Mesenchymal stem cell (in vitro differentiated cells and primary cell): ENCODE measurements around the gene CEP19.
A peak's percentile ranks its signal among the peaks of the same experiment; 100 is the strongest.

Experiments
- DNase-seq: peaks from one replicate; pipeline ENCODE4 v3.0.0-alpha.2; 2013
- H2AFZ ChIP-seq: one replicate; pipeline ENCODE4 v1.6.1; 2013; ENCODE audit warnings: low read depth, mild to moderate bottlenecking, control low read depth, inconsistent platforms, low read length, moderate library complexity
- H2AK5ac ChIP-seq: 2 replicates; pipeline ENCODE4 v1.6.1; 2013; ENCODE audit warnings: low read length, moderate library complexity, mild to moderate bottlenecking, inconsistent platforms; ENCODE audit not compliant: severe bottlenecking
- H2BK120ac ChIP-seq: one replicate; pipeline ENCODE4 v1.6.1; 2013; ENCODE audit warnings: low read depth, mild to moderate bottlenecking, inconsistent platforms, low read length, moderate library complexity
- H2BK12ac ChIP-seq, 2 experiments: one replicate each; pipeline ENCODE4 v1.6.1; 2013; ENCODE audit warnings: inconsistent platforms in 2 of 2, low read length in 2 of 2, mild to moderate bottlenecking in 2 of 2, moderate library complexity in 2 of 2, control low read depth in 1 of 2
- H2BK15ac ChIP-seq: one replicate; pipeline ENCODE4 v1.6.1; 2013; ENCODE audit warnings: mild to moderate bottlenecking, low read depth, inconsistent platforms; ENCODE audit not compliant: poor library complexity, severe bottlenecking
- H2BK5ac ChIP-seq: 2 replicates; pipeline ENCODE4 v1.6.1; 2013; ENCODE audit warnings: low read depth, mild to moderate bottlenecking, low read length, control low read depth, inconsistent platforms; ENCODE audit not compliant: poor library complexity, severe bottlenecking
- H3K14ac ChIP-seq, 2 experiments: one replicate each; pipeline ENCODE4 v1.6.1; 2013; ENCODE audit warnings: inconsistent platforms in 2 of 2, low read length in 2 of 2, control low read depth in 1 of 2, mild to moderate bottlenecking in 1 of 2, moderate library complexity in 1 of 2
- H3K18ac ChIP-seq, 2 experiments: one replicate each; pipeline ENCODE4 v1.6.1; 2013; ENCODE audit warnings: inconsistent platforms in 2 of 2, low read length in 2 of 2, control low read depth in 1 of 2, low read depth in 1 of 2, mild to moderate bottlenecking in 1 of 2
- H3K23ac ChIP-seq, 2 experiments: one replicate each; pipeline ENCODE4 v1.6.1; 2013; ENCODE audit warnings: inconsistent platforms in 2 of 2, low read length in 2 of 2, mild to moderate bottlenecking in 2 of 2, moderate library complexity in 2 of 2, control low read depth in 1 of 2
- H3K27ac ChIP-seq: 2 replicates; pipeline ENCODE4 v1.5.1; 2013; ENCODE audit warnings: mild to moderate bottlenecking, moderate library complexity, low read length, control low read depth, inconsistent platforms; ENCODE audit not compliant: poor library complexity, severe bottlenecking
- H3K27me3 ChIP-seq, 2 experiments: 2 replicates each; pipeline versions ENCODE4 v1.6.1 to v1.7.0; 2013; ENCODE audit warnings: low read length in 2 of 2, mild to moderate bottlenecking in 2 of 2, moderate library complexity in 2 of 2, control low read depth in 1 of 2, inconsistent platforms in 1 of 2; ENCODE audit not compliant: control insufficient read depth in 1 of 2, insufficient read depth in 1 of 2
- H3K36me3 ChIP-seq, 2 experiments: 2 replicates each; pipeline versions ENCODE4 v1.6.1 to v1.7.0; 2013; ENCODE audit warnings: low read length in 2 of 2, control low read depth in 1 of 2, inconsistent platforms in 1 of 2, low read depth in 1 of 2, mild to moderate bottlenecking in 1 of 2; ENCODE audit not compliant: insufficient read depth in 2 of 2, control insufficient read depth in 1 of 2
- H3K4ac ChIP-seq, 2 experiments: one replicate each; pipeline ENCODE4 v1.6.1; 2013; ENCODE audit warnings: inconsistent platforms in 2 of 2, low read length in 2 of 2, mild to moderate bottlenecking in 2 of 2, moderate library complexity in 2 of 2, control low read depth in 1 of 2, low read depth in 1 of 2
- H3K4me1 ChIP-seq: 2 replicates; pipeline ENCODE4 v1.6.1; 2013; ENCODE audit warnings: low read depth, low read length, control low read depth; ENCODE audit not compliant: control insufficient read depth, insufficient read depth
- H3K4me2 ChIP-seq: 2 replicates; pipeline ENCODE4 v1.6.1; 2013; ENCODE audit warnings: low read length, mild to moderate bottlenecking, inconsistent platforms; ENCODE audit not compliant: poor library complexity, severe bottlenecking
- H3K4me3 ChIP-seq, 2 experiments: 2 replicates each; pipeline versions ENCODE4 v1.5.1 to v1.7.0; 2013; ENCODE audit warnings: low read length in 2 of 2, mild to moderate bottlenecking in 2 of 2, control low read depth in 1 of 2, low read depth in 1 of 2; ENCODE audit not compliant: insufficient read depth in 1 of 2
- H3K79me1 ChIP-seq: replicated peaks from 2 replicates; pipeline ENCODE4 v1.6.1; 2013; ENCODE audit warnings: mild to moderate bottlenecking, control low read depth, low read length, inconsistent platforms; ENCODE audit not compliant: poor library complexity, severe bottlenecking
- H3K9ac ChIP-seq: 2 replicates; pipeline ENCODE4 v1.7.0; 2013; ENCODE audit warnings: mild to moderate bottlenecking, low read length, moderate library complexity
- H3K9me3 ChIP-seq: 2 replicates; pipeline ENCODE4 v1.7.0; 2013; ENCODE audit warnings: mild to moderate bottlenecking, low read length; ENCODE audit not compliant: control insufficient read depth
- H4K8ac ChIP-seq: one replicate; pipeline ENCODE4 v1.6.1; 2013; ENCODE audit warnings: inconsistent platforms, mild to moderate bottlenecking, low read length, moderate library complexity
- H4K91ac ChIP-seq: one replicate; pipeline ENCODE4 v1.6.1; 2013; ENCODE audit warnings: mild to moderate bottlenecking, low read length, inconsistent platforms
- WGBS: methylation state at CpG from one replicate; pipeline ENCODE4 v1.1.7; 2013; ENCODE audit warnings: mixed read lengths; 5-methylcytosine and 5-hydroxymethylcytosine counted together

CEP19 gene

DNA sequence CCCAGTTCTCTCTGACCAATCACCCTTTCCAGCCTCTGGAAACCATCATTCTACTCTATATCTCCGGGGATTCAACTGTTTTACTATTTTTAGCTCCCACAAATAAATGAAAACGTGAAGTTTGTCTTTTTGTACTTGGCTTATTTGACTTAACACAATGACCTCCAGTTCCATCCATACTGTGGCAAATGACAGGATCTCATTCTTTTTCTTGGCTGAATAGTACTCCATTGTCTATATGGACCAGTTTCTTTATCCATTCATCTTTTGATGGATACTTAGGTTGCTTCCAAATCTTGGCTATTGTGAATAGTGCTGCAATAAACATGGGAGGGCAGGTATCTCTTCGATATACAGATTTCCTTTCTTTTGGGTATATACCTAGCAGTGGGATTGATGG lies 38.4 kb downstream of the CEP19 start:
- no peak overlapping the region for H3K14ac ChIP-seq
- no peak overlapping the region for H2BK5ac ChIP-seq
- peaks cover 12 to 18% of the 10 kb centered on the region in 2 experiments for H3K27me3 ChIP-seq
- H3K79me1 ChIP-seq = no peaks in the 10 kb centered on the region
- H3K27ac ChIP-seq = no peak overlapping the region
- no peak overlapping the region for H3K4me2 ChIP-seq
- no peak overlapping the region for H2BK12ac ChIP-seq
- no peaks in the 10 kb centered on the region for H3K36me3 ChIP-seq
- H4K8ac ChIP-seq = no peak overlapping the region
- H2BK120ac ChIP-seq = no peak overlapping the region
- no peak overlapping the region for H4K91ac ChIP-seq
- H3K9ac ChIP-seq = no peak overlapping the region
- H3K4me3 ChIP-seq = no peak overlapping the region
- no peaks in the 10 kb centered on the region for H3K9me3 ChIP-seq
- no peak overlapping the region for H3K18ac ChIP-seq
- H2AFZ ChIP-seq = no peak overlapping the region
- H3K23ac ChIP-seq = no peak overlapping the region
- WGBS = 90% methylated on average over 3 of the region's 3 CpGs
- H3K4me1 ChIP-seq = no peaks in the 10 kb centered on the region
- no peak overlapping the region for H3K4ac ChIP-seq
- no peak overlapping the region for H2BK15ac ChIP-seq
- no peak overlapping the region for H2AK5ac ChIP-seq
- DNase-seq = no peak

DNA sequence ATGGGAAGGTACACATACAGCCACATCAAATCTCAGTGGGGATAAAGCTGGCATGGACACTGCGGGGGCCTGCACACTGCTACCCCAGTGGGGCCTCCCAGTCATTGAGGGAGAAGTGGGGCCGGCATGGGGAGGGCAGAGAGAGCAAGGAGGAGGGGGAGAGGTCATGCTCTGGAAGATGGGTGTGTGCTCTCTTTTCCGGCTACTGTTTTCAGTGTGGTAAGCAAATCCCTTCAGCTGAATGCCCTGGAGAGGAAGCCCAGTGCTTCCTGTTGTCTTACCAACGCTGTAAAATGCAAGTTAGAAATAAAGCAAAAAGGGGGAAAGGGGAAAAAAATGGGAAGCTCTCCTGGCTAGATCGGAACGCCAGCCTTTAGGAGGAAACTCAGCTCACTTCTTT lies 41.7 kb downstream of the CEP19 start:
- H2BK12ac ChIP-seq = no peak overlapping the region
- H3K14ac ChIP-seq = no peak overlapping the region
- no peak overlapping the region for H3K23ac ChIP-seq
- H4K91ac ChIP-seq = peak overlapping the region; percentile 34
- no peak overlapping the region for H2BK5ac ChIP-seq
- H3K4me3 ChIP-seq = no peak overlapping the region
- H3K27ac ChIP-seq = no peak overlapping the region
- H3K36me3 ChIP-seq = no peaks in the 10 kb centered on the region
- 45% methylated on average over 6 of the region's 6 CpGs for WGBS
- no peak overlapping the region for H3K4me2 ChIP-seq
- H3K9me3 ChIP-seq = no peaks in the 10 kb centered on the region
- H4K8ac ChIP-seq = peak overlapping the region; percentile 81
- peak overlapping the region in 1 of 2 experiments; percentile 64 for H3K4ac ChIP-seq
- no peak overlapping the region for H2BK120ac ChIP-seq
- H2AFZ ChIP-seq = no peak overlapping the region
- H3K4me1 ChIP-seq = peaks cover 4% of the 10 kb centered on the region
- H3K9ac ChIP-seq = no peak overlapping the region
- no peak overlapping the region for H2AK5ac ChIP-seq
- H3K79me1 ChIP-seq = no peaks in the 10 kb centered on the region
- H3K18ac ChIP-seq = peak overlapping the region in 1 of 2 experiments; percentile 37
- H3K27me3 ChIP-seq = peaks cover 0 to 6% of the 10 kb centered on the region in 2 experiments
- DNase-seq = no peak
- H2BK15ac ChIP-seq = no peak overlapping the region

DNA sequence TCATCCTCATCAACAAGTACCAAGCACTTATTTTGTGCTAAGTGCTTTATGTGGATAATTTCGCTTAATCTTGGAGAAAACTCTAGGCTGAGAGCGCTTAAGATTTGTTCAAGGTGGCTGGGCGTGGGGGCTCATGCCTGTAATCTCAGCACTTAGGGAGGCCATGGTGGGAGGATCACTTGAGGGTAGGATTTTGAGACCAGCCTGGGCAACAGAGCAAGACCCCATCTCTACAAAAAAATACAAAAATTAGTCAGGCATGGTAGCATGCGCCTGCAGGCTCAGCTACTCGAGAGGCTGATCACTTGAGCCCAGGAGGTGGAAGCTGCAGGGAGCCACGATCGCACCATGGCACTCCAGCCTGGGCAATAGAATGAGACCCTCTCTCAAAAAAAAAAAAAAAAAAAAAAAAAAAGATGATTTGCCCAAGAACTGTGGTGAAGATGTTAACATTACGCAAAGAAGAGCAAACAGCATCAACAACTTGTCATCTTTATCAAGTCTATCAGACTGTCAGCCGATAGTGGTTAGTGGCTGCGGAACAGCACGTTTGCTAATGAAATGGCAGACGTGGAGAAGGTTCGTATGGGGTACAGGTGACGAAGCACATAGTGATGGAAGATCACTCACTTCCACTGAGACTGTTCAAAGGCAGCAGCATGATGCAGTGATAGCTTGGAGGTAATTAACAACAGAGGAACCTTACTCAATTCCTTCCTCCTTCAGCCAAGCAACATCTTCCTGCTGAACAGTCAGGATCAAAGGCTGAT lies 44.8 kb downstream of the CEP19 start:
- Histone ChIP-seq H3K4me3 (no peak overlapping the region), H4K91ac (no peak overlapping the region), H3K4me2 (no peak overlapping the region), H3K9me3 (no peaks in the 10 kb centered on the region), H3K79me1 (no peaks in the 10 kb centered on the region), H3K27ac (no peak overlapping the region), H2AK5ac (no peak overlapping the region), H2BK120ac (no peak overlapping the region), H3K27me3 (peaks cover 0 to 6% of the 10 kb centered on the region in 2 experiments), H3K36me3 (no peaks in the 10 kb centered on the region), H3K4ac (peak overlapping the region in 1 of 2 experiments; percentile 28), H3K23ac (peak overlapping the region in 1 of 2 experiments; percentile 40), H2BK5ac (no peak overlapping the region), H3K14ac (no peak overlapping the region), H2BK15ac (no peak overlapping the region), H4K8ac (no peak overlapping the region), H3K18ac (peak overlapping the region in 1 of 2 experiments; percentile 40), H2BK12ac (peak overlapping the region in 1 of 2 experiments; percentile 52), H3K4me1 (peaks cover 4% of the 10 kb centered on the region), H2AFZ (no peak overlapping the region), H3K9ac (no peak overlapping the region)
- no peak for DNase-seq
- WGBS = 96% methylated on average over 12 of the region's 14 CpGs

DNA sequence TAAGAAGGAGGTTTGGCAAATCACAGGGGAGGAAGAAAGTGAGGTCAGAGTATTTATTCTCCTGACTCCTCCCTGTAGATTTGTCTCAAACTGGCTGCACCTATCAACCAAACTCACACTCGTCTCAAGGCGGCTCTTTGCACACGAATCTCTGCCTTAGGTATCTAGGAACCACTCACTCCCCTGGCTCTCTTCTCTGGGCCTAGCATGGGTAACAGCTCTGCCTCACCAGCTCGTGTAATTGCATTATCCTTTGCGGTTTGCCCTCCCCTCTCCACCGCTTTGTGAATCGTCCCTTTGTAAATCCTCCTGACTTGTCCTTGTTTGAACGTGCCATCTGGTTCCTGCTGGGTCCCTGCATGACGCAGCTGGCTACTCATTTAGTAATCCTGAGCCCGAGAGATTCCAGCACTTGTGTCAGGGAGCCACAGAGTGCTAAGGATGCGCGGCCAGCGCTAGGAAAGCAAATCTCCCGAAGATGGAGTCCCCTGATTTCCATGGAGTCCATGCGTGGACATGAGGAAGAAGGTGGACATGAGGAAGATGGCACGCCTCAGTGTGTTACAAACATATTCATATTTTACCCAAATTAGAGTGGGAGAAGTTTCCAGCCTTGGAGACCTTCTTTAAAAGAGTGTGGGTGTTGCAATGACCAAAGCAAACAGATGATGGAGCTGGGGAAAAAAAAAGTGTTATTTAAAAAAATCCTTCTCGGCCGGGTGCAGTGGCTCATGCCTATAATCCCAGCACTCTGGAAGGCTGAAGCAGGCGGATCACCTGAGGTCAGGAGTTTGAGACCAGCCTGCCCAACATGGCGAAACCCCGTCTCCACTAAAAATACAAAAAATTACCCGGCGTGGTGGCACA lies 45.8 kb downstream of the CEP19 start:
- no peak overlapping the region for H2BK120ac ChIP-seq
- H3K4me1 ChIP-seq = peaks cover 4% of the 10 kb centered on the region
- no peak overlapping the region for H2BK15ac ChIP-seq
- H3K4ac ChIP-seq = peak overlapping the region in 1 of 2 experiments; percentile 64
- no peak overlapping the region for H3K23ac ChIP-seq
- peak overlapping the region; percentile 89 for H4K8ac ChIP-seq
- peaks cover 0 to 3% of the 10 kb centered on the region in 2 experiments for H3K36me3 ChIP-seq
- peak overlapping the region; percentile 18 for H3K9ac ChIP-seq
- 57% methylated on average over 20 of the region's 23 CpGs for WGBS
- no peak overlapping the region for H3K14ac ChIP-seq
- H2AFZ ChIP-seq = no peak overlapping the region
- peak overlapping the region; percentile 1 to 14 for H3K18ac ChIP-seq
- no peak overlapping the region for H3K27ac ChIP-seq
- H4K91ac ChIP-seq = peak overlapping the region; percentile 37
- peaks cover 0 to 6% of the 10 kb centered on the region in 2 experiments for H3K27me3 ChIP-seq
- no peak overlapping the region for H2BK12ac ChIP-seq
- no peak overlapping the region for H2AK5ac ChIP-seq
- no peaks in the 10 kb centered on the region for H3K79me1 ChIP-seq
- H3K9me3 ChIP-seq = no peaks in the 10 kb centered on the region
- no peak overlapping the region for H2BK5ac ChIP-seq
- peak; percentile 93 for DNase-seq
- H3K4me3 ChIP-seq = peak overlapping the region in 1 of 2 experiments; percentile 11
- peak overlapping the region; percentile 45 for H3K4me2 ChIP-seq
